Measurements from ENCODE around the gene STRA8. TPM values are rescaled to one million over a fixed set of nuclear protein-coding genes. Genes with fewer than 3 reads are reported as not detected.

STRA8 gene
- total RNA-seq, 1 donor from 2014 or later: not detected

DNA sequence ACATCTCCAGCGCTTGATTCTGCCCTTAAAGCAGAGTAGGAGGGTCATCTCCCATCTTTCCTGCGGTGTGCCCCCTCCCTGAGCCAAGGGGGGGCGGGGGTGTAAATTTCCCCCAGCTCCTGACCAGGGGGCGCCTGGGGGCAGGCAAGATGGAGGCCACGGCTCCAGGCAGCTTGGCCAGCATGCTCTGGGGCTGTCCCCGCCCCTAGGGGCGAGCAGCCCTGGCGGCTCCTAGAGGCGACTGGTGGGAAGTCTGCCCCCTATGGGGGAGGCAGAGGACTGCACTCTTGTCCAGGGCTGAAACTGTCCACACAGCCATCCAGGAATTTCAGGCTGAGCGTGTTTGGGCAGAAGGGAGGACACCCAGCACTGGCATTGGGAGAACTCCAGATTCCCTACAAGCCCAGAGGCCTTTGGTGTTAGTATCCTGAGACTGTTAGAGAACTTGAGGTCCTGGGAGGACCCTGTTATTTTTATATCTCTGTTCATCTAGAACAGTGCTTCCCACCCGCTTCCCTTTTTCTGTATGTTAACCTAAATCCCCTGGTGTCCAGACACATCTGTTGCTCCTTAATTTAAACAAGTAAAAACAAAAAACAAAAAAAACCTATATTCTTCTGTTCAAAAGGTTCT lies 4.6 kb downstream of the STRA8 start:
- DNase-seq: no peak

GRCh38 chr7:135239263-135239662 lies 5.6 kb downstream of the STRA8 start:
- no peak for DNase-seq

GRCh38 chr7:135240441-135240840 lies 6.8 kb downstream of the STRA8 start:
- DNase-seq: no peak

- DNase-seq: no peak
Observed at GRCh38 chr7:135242096-135242684, 8.6 kb downstream of the STRA8 start.

DNA sequence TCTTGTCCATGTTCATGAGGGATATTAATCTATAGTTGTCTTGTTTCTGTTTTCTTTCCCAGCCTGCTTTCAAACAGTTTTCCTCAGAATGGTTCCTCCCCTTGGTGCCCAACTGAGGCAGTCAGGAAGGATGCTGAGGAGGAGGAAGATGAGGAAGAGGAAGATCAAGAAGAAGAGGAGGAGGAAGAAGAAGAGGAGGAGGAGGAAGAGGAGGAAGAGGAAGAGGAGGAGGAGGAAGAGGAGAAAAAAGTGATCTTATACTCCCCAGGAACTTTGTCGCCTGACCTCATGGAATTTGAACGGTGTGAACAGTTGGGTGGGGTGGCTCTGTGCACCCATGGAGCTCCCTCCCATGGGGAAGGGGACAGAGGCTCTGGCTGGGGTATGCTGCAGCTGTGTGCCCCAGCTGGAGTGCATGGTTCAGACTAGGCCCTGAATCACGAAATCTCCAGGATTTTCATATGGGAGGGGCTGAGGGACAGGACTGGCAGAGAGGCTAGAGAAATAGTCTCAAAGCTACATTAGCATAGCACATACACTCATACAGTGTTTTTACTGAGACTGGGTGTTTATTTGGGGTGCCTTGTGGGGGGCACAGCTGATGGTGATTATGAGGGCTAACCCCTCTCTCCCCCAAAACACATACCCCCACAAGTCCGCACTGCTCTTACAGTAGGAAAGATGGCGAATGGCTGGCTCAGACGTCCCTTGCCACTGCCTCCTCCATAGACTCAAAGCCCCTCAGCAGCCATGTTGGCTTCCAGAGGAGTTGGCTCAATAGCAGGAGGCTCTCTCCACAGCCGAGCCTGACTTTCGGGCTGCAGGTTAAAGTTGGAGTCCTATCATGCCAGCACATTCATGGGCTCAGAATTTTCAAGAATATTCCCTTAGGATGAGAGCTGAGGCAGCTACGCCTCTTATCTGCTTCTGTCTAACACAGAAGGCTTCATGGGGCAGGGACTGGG lies 11.9 kb downstream of the STRA8 start:
- no peak for DNase-seq

GRCh38 chr7:135246191-135246825 lies 12.7 kb downstream of the STRA8 start:
- no peak for DNase-seq

- no peak for DNase-seq
Observed at GRCh38 chr7:135247746-135248471, 14.3 kb downstream of the STRA8 start.

DNA sequence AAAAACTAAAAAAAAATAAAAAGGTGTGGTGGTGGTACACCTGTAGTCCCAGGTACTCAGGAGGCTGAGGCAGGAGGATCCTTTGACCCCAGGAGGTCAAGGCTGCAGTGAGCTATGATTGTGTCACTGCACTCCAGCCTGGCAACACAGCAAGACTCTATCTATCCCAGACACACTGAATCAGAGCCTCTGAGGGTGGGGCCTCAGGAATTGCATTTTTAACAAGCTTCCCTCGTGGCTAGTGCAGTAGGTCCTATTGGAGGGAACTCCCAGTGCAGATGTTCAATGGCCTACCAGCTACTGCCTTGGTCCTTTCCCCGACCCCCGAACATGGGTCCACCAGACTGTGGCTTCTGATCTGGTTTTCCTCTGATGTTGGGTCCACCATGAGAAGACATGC lies 14.9 kb downstream of the STRA8 start:
- no peak for DNase-seq

DNA sequence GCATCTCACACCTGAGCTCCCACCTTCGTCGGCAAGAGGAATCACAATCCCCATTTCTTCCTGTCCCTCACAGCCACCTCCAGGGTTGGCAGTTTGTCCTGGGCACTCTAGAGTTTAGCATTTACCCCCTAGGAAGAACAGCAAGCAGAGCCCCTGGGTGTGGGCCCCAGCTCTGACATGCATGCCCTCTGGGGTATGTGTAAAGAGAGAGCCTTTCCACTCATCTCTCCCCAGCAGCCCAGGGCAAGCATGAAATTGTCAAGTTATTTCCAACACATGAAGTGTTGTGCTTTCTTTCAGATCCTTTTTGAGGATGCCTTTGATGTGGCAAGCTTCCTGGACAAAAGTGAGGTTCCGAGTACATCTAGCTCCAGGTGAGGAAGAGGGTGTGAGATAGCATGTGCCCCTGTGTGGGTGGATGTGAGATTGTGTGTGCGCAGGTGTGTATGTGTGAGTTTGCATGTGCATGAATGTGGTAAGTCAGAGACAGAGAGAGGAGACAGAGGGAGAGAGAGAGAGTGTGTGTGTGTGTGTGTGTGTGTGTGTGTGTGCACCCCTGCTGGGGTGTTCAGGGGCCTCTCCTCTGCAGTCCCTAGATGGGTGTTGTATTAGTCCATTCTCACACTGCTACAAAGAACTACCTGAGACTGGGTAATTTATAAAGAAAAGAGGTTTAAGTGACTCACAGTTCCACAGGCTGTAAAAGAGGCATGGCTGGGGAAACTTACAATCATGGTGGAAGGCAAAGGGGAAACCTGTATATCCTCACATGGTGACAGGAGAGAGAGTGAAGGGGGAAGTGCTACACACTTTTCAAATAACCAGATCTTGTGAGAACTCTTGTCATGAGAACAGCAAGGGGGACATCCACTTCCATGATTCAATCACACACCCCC lies 18.1 kb downstream of the STRA8 start:
- DNase-seq: no peak

- DNase-seq: peak; percentile 13
Observed at GRCh38 chr7:135253851-135254771, 20.5 kb downstream of the STRA8 start.

DNA sequence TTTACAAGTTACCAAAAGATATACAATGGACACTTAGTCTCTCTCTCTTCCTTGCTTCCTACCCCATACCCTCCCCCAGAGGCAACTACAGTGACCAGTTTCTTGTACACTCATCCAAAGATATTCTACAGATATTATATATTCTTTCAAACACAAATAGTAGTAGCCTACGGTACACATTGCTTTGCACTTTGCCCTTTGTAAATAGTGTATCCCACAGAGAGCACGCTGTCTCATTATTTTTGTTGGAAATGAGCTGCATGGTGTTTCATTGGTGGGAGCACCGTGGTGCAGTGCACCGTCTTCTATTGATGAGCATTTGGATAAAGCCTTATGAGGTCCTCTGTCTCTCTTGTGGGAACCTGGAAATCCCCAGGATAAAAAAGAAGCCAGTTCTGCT lies 24.2 kb downstream of the STRA8 start:
- DNase-seq: no peak

DNA sequence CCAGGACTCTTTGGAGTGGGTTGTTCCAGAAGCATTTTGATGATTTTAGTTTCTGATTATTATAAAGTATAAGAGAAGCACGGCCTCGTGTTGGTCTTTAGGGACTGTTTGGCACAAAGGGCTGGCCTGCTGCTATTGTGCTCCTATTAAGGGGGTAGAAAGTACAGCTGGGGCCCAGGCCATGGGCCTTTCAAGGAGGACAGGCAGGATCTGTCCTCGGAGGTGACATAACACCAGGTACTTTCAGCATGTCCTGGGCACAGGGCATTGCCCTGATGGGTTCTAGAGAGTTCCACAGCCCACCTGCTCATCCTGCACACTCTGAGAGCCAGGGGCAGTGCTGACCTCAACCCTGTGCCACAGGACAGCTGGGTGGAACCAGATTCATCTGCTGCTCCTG lies 24.9 kb downstream of the STRA8 start:
- DNase-seq: no peak

DNA sequence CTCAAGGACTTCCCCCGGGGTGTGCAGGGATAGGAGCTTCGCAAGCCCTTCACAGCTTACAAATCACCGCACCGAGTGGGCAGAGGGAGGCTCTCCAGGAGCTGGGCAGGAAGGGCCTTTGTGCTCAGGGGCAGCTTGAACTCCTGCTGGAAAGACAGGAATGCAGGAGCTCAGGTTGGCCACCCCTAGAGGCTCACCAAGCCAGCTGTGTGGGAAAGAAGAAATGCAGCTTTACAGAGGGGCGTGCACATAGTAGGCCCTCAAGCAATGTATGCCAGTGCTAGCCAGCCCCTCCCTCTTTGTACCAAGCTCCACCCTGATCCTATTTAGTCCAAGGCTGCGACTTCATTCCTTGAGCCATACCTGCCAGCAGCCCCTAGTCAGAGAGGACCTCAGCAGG lies 26.1 kb downstream of the STRA8 start:
- DNase-seq: no peak

- DNase-seq: no peak
Observed at GRCh38 chr7:135260470-135260869, 26.8 kb downstream of the STRA8 start.

DNA sequence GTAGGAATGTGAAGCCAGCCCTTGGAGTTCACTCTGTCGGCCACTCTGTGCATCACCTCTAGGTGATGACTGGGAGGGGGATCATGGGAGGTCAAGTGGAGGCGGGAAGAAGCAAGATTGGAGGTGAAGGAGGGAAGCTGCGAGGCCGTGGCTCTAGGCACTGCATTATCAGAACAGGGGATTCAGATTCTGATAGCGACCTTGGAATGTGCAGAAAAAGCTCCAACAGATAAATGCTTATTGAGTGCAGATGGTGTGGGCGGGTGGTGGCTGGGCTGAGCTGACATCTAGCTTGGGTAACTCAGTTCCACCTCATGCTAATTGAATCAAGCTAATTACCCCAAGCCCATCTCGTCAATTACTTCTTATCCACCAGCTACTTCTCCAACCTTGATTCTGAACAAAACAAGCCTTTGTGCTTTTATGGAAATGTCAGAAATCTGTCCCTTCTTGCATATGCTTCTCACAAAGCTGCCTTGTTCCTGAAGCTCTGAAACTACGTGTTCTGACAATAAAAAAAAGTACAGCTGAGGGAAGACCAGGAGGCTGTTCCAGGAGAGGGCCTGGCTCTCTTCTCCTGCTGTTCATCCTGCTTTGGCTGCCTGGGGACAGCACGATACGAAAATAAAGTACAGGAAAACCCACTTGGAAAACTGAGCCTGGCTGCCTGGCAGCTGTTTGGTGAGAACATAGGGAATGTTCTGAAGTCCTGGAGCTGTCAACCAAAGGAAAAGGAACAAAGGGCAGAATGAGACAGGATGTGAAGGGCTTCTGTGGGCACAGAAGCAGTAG lies 27.5 kb downstream of the STRA8 start:
- DNase-seq: peak; percentile 20

DNA sequence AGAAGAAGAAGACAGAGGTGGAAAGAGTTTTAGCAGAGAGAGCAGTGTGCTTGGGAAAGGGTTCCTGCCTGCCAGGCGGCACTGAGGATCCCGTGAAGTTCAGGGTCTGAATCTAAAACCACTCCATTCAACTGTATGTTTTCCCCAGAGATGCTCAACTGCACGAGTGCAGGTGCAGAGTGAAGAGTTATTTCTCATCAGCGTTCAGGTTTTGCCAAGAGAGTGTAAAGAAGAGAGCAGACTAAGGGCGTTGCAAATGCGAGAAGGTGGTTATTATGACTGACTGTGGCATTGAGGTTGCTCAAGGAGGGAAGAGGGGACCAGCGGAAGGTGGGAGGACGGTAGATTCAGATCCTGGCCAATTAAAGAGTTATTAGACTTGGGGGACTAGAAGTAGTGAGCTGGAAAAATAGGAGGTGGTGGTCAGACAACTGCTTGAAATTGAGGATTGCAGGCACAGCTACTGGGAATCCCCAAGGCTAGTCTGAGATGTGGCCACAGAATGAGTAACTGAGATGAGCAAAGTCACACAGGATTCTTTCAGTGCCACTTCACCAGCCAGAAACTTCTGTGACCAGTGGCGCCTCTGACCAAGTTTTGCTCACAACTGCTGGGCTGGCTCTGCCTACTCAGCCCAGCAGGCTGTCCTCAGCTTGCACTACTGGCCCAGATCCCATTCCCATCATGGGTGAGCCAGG lies 29.1 kb downstream of the STRA8 start:
- no peak for DNase-seq

DNA sequence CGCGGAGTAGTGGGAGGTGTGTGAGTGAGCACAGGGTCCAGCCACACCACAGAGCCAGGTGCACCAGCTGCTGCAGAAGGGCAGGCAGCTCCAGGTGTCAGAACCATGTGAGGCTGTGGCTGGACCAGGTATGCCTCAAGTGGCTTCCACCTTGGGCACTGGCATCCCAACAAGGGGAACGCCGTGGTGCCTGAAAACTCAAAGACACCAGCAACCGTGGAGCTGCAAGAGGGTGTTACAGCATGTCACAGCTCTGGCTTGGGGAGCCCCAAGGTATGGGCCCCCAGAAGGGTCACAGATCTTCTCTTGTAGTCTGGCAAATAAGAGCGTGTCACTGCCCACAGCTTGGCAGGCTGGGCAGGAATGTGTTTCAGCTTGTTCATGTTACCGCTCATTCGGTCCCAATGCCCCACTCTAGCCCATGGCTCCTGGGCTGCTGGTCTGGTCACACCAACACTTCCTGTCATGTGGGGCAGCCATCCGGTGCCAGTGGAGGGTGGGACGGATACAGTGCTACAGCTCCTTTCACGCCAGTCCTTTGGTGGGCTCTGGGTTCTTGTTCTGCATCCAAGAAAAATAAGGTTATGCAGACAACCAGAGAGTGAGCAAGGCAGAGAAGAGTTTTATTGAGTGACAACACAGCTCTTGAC lies 29.8 kb downstream of the STRA8 start:
- DNase-seq: no peak

DNA sequence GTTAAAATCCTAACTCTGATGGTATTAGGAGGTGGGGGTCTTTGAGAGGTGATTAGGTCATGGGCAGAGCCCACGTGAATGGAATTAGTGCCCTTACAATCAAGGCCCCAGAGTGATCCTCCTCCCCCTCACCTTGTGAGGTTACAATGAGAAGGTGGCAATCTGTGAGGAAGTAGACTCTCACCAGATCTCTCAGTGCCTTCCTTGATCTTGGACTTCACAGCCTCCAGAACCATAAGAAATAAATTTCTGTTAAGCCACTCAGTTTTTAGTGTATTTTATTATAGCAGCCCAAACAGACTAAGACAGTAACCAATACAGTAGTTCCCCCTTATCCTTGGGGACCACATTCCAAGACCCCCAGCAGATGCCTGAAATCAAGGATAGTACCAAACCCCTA lies 32.0 kb downstream of the STRA8 start:
- DNase-seq: no peak

Measured in skin of body (tissue), 2 donors.